ENCODE data around the gene MREG.

GRCh38 chr2:215967590-215968378, 45.6 kb downstream of the MREG start:
- no peak for TF ChIP-seq POLR2A (IDR thresholded peaks at IDR 0.05)
- TF ChIP-seq CTCF (IDR thresholded peaks at IDR 0.05), result no peak
- TF ChIP-seq EP300 (IDR thresholded peaks at IDR 0.05), result no peak
